Measurements from ENCODE around the gene ANKH. TPM values are rescaled to one million over a fixed set of nuclear protein-coding genes. Genes with fewer than 3 reads are reported as not detected.

The ANKH gene
- total and polyA plus RNA-seq, 10 donors = 9.0 to 87.3 (median 46.7) TPM

DNA sequence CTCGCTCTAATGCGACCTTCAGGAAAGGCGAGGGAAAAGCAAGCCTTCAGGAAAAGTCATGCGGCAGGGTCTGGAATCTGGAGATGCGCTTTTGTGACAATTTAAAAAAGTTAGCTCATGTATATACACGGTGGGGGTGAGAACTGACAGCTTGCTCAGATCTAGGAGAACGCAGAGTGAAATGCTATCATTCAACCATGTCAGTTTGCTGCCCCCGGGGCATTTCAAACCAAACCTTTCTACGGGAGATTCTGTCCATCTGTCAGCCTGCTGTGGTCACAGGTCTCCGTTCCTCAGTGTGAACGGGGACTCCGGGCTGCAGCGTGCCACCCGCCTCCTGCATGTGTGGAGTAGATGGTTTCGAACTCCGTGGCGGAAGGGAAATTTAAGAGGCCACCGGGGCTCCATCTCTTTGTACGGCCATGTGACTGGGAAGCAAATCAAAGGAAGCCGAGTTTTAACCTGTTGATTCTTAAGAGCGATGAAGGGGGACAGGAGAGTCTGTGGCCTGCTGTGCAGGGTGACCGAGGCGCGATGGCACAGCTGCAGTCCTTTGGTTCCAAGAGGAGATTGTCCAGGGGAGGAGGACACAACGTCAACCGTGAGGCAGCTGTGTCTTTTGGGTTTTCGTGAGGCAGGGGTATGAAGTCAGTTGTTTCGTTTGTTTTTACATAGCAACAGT lies 161.1 kb downstream of the ANKH start:
- Histone ChIP-seq H3K27ac (no peak overlapping the region), H3K4me3 (no peak overlapping the region), H3K27me3 (replicated peaks in 1 of 7) (no peaks in the 10 kb centered on the region), H3K4me1 (peaks cover 11 to 32% (median 18%) of the 10 kb centered on the region in 6 donors), H3K9me3 (no peaks in the 10 kb centered on the region), H3K36me3 (peaks cover 0 to 100% (median 66%) of the 10 kb centered on the region in 6 donors)
- TF ChIP-seq CTCF (IDR thresholded peaks at IDR 0.05 in 8 of 11, conservative IDR thresholded peaks at IDR 0.05 in 3 of 11) = no peak
- TF ChIP-seq POLR2A (IDR thresholded peaks at IDR 0.05) = no peak
- TF ChIP-seq POLR2AphosphoS5 (IDR thresholded peaks at IDR 0.05) = no peak
- 91 to 98% (median 95%) methylated on average over 28 of the region's 28 CpGs for WGBS, 5 donors
- intact Hi-C loops (cut with DNase I; ENCODE audit: low total_unique reads) = no loop called here
- DNase-seq = no peak

DNA sequence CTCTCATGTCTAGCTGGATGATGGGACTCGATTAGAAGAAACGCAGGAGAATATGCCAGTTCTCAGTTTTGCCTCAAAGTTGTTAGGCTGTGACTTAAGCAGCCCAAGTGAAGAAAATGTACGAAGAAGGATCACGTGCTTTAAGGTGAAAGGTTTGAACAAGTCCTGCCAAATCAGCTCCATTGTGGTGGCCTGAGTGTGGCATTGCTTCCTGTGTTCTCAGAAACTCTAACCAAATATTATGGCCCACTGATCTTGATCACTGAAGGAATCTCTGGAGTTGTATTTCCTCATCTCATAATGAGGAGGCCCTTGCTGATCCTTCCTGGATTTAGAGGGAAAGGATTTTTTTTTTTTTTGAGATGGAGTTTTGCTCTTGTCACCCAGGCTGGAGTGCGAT lies 163.0 kb downstream of the ANKH start:
- peak overlapping the region in 5 of 8 donors; percentile 12 to 76 (median 74) for H3K27ac ChIP-seq
- intact Hi-C loops (cut with DNase I; ENCODE audit: low total_unique reads) = no loop called here

DNA sequence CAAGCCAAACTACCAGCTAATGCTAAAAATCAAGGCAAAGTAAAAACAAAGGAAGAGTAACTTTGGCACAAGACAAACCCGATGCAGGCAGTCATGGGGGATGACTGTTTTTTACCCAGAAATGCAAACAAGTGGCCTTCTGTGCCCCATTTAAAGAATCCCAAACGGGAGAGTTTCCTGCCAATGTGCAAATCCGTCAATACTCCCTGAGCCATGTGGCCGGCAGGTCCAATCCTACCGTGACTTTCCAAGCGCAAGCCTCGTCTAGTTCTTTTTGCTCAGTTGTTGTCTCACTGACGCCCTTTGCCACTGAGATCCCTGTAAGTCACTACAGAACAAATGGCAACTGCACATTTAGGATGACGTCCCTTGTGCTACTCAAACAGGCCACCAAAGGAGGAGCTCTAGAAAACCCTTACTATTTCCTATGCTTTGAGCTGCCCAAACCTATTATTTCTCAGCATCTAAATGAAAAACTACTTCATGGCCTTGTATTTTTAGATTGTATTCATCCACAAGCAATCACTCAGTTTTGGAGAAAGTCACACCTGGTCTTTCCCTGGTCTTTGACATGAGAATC lies 163.7 kb downstream of the ANKH start:
- H3K36me3 ChIP-seq = peaks cover 0 to 100% (median 45%) of the 10 kb centered on the region in 6 donors
- H3K27ac ChIP-seq = peak overlapping the region; percentile 35 to 76 (median 70)
- 91 to 94% (median 93%) methylated on average over 9 of the region's 9 CpGs for WGBS, 5 donors
- H3K4me3 ChIP-seq = no peak overlapping the region
- H3K27me3 ChIP-seq (replicated peaks in 1 of 7) = no peaks in the 10 kb centered on the region
- no peaks in the 10 kb centered on the region for H3K9me3 ChIP-seq
- no peak for DNase-seq
- TF ChIP-seq POLR2AphosphoS5 (IDR thresholded peaks at IDR 0.05) (no peak), CTCF (IDR thresholded peaks at IDR 0.05 in 8 of 11, conservative IDR thresholded peaks at IDR 0.05 in 3 of 11) (no peak), POLR2A (IDR thresholded peaks at IDR 0.05) (no peak)
- peaks cover 11 to 43% (median 18%) of the 10 kb centered on the region in 6 donors for H3K4me1 ChIP-seq
- intact Hi-C loops (cut with DNase I; ENCODE audit: low total_unique reads) = no loop called here

More for the DNA sequence above, 163.0 kb downstream of the ANKH start:
- H3K4me3 ChIP-seq = no peak overlapping the region
- peaks cover 11 to 43% (median 18%) of the 10 kb centered on the region in 6 donors for H3K4me1 ChIP-seq
- 90 to 95% (median 94%) methylated on average over 5 of the region's 5 CpGs for WGBS, 5 donors
- TF ChIP-seq POLR2AphosphoS5 (IDR thresholded peaks at IDR 0.05) (no peak), POLR2A (IDR thresholded peaks at IDR 0.05) (no peak), CTCF (IDR thresholded peaks at IDR 0.05 in 8 of 11, conservative IDR thresholded peaks at IDR 0.05 in 3 of 11) (no peak)
- H3K36me3 ChIP-seq = peaks cover 0 to 100% (median 51%) of the 10 kb centered on the region in 6 donors
- DNase-seq = no peak
- no peaks in the 10 kb centered on the region for H3K27me3 ChIP-seq (replicated peaks in 1 of 7)
- no peaks in the 10 kb centered on the region for H3K9me3 ChIP-seq

DNA sequence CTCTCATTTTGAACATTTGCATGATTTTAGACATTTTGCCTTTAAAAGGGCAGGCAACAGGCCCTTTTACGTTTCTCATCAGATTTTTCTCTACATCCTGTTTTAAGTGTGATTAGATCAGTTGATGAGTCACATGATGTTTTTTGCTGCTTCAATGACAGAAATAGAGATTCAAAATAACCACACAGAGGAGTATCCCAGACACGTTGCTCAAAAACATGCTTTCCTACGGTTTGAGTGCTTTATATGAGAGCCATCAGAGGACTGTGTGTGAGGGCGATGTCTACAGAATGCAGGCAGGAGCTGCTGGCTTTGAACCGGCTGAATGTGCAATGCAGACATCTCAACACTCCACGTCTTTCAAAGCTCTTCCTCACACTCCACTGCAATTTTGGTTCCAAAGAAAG lies 165.0 kb downstream of the ANKH start:
- H3K27ac ChIP-seq = peak overlapping the region; percentile 49 to 76 (median 70)
- 33 to 45% (median 43%) methylated on average over 6 of the region's 6 CpGs for WGBS, 5 donors
- no peak overlapping the region for H3K4me3 ChIP-seq
- TF ChIP-seq POLR2A (IDR thresholded peaks at IDR 0.05) (no peak), POLR2AphosphoS5 (IDR thresholded peaks at IDR 0.05) (peak in 1 of 3 donors; percentile 12), CTCF (IDR thresholded peaks at IDR 0.05 in 8 of 11, conservative IDR thresholded peaks at IDR 0.05 in 3 of 11) (no peak)
- no peak for DNase-seq
- intact Hi-C loops (cut with DNase I; ENCODE audit: low total_unique reads) = no loop called here
- peaks cover 11 to 54% (median 21%) of the 10 kb centered on the region in 6 donors for H3K4me1 ChIP-seq
- no peaks in the 10 kb centered on the region for H3K27me3 ChIP-seq (replicated peaks in 1 of 7)
- peaks cover 0 to 100% (median 33%) of the 10 kb centered on the region in 6 donors for H3K36me3 ChIP-seq
- H3K9me3 ChIP-seq = no peaks in the 10 kb centered on the region
